ENCODE data around the gene TMPRSS4. TPM values are rescaled to one million over a fixed set of nuclear protein-coding genes. Genes with fewer than 3 reads are reported as not detected.

TMPRSS4 gene
- total RNA-seq, 1 experiment from 2014 or later, result 1.4 TPM

DNA sequence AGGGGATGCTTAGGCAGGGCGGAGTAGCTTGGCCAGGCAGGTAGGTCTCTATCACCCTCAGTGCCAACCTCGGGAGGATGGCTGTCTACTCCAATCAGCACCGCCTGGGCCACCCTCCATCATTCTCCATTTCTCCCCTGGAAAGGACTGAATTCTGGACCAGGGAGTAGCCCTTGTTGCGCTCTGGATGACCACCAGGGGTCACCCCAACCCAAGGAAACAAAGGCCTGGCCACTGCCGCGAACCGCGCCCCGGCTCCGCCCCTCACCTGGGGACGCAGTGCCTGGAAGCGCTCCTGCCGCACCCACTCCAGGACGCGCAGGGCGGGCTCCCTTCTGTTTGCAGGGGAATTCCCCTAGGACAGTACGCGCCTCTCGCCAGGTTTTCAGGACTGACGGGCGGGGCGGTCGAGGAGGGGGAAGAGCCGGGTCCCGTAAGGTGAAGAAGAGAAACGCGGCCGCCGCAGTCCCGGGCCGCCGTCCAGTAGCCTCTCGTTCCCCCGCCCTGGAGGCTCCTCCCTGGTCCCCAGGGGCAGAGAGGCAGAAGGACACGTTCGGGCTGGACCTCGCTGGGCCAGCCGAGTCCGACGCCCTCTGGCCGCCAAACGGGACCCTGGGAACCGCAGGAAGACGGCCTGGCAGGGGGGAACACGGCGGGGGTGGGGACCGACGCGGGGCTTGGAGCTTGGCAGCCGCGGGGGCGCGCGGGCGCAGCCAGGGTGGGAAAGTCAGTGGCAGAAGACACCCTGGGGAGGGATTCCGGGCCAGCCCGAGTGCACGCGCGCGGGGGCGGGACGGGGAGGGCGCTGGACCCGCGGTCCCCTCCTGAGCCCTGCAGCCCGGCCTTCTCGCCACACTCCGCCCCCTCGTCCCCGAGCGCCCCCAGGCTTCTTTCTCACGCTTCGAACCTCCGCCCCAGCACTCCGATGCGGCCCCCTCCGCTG is 68.7 kb downstream of the TMPRSS4 start:
- no peaks in the 10 kb centered on the region for H3K36me3 Mint-ChIP-seq
- no peak overlapping the region for H3K27ac Mint-ChIP-seq
- ChIA-PET POLR2A (no interaction called here), CTCF (interaction anchor here (0.6 to 9.0 kb wide), 9 partner anchors 10 to 150 kb away, joined by 3 to 153 read pairs (median 3); no protein-coding TSS in a partner anchor)
- ATAC-seq, result peak; percentile 80
- peaks cover 58% of the 10 kb centered on the region for H3K27me3 Mint-ChIP-seq (ENCODE audit: low read depth)
- H3K4me1 Mint-ChIP-seq, result peaks cover 33% of the 10 kb centered on the region
- H3K4me3 Mint-ChIP-seq, result peak overlapping the region; percentile 70
- peak; percentile 93 for DNase-seq (ENCODE audit: low spot score)
- no peaks in the 10 kb centered on the region for H3K9me3 Mint-ChIP-seq
- TF ChIP-seq, protein P1, sequence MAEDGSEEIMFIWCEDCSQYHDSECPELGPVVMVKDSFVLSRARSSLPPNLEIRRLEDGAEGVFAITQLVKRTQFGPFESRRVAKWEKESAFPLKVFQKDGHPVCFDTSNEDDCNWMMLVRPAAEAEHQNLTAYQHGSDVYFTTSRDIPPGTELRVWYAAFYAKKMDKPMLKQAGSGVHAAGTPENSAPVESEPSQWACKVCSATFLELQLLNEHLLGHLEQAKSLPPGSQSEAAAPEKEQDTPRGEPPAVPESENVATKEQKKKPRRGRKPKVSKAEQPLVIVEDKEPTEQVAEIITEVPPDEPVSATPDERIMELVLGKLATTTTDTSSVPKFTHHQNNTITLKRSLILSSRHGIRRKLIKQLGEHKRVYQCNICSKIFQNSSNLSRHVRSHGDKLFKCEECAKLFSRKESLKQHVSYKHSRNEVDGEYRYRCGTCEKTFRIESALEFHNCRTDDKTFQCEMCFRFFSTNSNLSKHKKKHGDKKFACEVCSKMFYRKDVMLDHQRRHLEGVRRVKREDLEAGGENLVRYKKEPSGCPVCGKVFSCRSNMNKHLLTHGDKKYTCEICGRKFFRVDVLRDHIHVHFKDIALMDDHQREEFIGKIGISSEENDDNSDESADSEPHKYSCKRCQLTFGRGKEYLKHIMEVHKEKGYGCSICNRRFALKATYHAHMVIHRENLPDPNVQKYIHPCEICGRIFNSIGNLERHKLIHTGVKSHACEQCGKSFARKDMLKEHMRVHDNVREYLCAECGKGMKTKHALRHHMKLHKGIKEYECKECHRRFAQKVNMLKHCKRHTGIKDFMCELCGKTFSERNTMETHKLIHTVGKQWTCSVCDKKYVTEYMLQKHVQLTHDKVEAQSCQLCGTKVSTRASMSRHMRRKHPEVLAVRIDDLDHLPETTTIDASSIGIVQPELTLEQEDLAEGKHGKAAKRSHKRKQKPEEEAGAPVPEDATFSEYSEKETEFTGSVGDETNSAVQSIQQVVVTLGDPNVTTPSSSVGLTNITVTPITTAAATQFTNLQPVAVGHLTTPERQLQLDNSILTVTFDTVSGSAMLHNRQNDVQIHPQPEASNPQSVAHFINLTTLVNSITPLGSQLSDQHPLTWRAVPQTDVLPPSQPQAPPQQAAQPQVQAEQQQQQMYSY (CRISPR knock-in tag; IDR thresholded peaks at IDR 0.05), result 0 out of 2 replicates have a peak, but pooled peaks have one; percentile 11
- TF ChIP-seq, protein P2, sequence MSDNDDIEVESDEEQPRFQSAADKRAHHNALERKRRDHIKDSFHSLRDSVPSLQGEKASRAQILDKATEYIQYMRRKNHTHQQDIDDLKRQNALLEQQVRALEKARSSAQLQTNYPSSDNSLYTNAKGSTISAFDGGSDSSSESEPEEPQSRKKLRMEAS (CRISPR knock-in tag; IDR thresholded peaks at IDR 0.05), result 0 out of 2 replicates have a peak, but pooled peaks have one; percentile 33
- TF ChIP-seq ETV6 (CRISPR knock-in tag; IDR thresholded peaks at IDR 0.05) (peak; percentile 86), FOXP1 (CRISPR knock-in tag; IDR thresholded peaks at IDR 0.05; ENCODE audit: borderline replicate concordance) (0 out of 2 replicates have a peak, but pooled peaks have one; percentile 23), TCF7 (CRISPR knock-in tag; IDR thresholded peaks at IDR 0.05; ENCODE audit: low read depth) (no peak), GABPB1 (CRISPR knock-in tag; IDR thresholded peaks at IDR 0.05) (peak; percentile 28; the same call in 1 of the 2 replicates), ELF4 (CRISPR knock-in tag; IDR thresholded peaks at IDR 0.05; ENCODE audit: low read depth) (no peak), TEAD4 (CRISPR knock-in tag; IDR thresholded peaks at IDR 0.05) (no peak), ZNF671 (CRISPR knock-in tag; IDR thresholded peaks at IDR 0.05) (no peak), ZNF396 (CRISPR knock-in tag; IDR thresholded peaks at IDR 0.05; ENCODE audit: borderline replicate concordance) (no peak), GRHL2 (CRISPR knock-in tag; IDR thresholded peaks at IDR 0.05; ENCODE audit: insufficient replicate concordance, severe bottlenecking) (no peak)
- TF ChIP-seq, protein P3, sequence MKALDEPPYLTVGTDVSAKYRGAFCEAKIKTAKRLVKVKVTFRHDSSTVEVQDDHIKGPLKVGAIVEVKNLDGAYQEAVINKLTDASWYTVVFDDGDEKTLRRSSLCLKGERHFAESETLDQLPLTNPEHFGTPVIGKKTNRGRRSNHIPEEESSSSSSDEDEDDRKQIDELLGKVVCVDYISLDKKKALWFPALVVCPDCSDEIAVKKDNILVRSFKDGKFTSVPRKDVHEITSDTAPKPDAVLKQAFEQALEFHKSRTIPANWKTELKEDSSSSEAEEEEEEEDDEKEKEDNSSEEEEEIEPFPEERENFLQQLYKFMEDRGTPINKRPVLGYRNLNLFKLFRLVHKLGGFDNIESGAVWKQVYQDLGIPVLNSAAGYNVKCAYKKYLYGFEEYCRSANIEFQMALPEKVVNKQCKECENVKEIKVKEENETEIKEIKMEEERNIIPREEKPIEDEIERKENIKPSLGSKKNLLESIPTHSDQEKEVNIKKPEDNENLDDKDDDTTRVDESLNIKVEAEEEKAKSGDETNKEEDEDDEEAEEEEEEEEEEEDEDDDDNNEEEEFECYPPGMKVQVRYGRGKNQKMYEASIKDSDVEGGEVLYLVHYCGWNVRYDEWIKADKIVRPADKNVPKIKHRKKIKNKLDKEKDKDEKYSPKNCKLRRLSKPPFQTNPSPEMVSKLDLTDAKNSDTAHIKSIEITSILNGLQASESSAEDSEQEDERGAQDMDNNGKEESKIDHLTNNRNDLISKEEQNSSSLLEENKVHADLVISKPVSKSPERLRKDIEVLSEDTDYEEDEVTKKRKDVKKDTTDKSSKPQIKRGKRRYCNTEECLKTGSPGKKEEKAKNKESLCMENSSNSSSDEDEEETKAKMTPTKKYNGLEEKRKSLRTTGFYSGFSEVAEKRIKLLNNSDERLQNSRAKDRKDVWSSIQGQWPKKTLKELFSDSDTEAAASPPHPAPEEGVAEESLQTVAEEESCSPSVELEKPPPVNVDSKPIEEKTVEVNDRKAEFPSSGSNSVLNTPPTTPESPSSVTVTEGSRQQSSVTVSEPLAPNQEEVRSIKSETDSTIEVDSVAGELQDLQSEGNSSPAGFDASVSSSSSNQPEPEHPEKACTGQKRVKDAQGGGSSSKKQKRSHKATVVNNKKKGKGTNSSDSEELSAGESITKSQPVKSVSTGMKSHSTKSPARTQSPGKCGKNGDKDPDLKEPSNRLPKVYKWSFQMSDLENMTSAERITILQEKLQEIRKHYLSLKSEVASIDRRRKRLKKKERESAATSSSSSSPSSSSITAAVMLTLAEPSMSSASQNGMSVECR (CRISPR knock-in tag; IDR thresholded peaks at IDR 0.05; ENCODE audit: borderline replicate concordance), result no peak; the same call in 1 of the 2 replicates
- TF ChIP-seq, protein P4, sequence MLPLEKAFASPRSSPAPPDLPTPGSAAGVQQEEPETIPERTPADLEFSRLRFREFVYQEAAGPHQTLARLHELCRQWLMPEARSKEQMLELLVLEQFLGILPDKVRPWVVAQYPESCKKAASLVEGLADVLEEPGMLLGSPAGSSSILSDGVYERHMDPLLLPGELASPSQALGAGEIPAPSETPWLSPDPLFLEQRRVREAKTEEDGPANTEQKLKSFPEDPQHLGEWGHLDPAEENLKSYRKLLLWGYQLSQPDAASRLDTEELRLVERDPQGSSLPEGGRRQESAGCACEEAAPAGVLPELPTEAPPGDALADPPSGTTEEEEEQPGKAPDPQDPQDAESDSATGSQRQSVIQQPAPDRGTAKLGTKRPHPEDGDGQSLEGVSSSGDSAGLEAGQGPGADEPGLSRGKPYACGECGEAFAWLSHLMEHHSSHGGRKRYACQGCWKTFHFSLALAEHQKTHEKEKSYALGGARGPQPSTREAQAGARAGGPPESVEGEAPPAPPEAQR (CRISPR knock-in tag; IDR thresholded peaks at IDR 0.05), result no peak
- TF ChIP-seq, protein P5, sequence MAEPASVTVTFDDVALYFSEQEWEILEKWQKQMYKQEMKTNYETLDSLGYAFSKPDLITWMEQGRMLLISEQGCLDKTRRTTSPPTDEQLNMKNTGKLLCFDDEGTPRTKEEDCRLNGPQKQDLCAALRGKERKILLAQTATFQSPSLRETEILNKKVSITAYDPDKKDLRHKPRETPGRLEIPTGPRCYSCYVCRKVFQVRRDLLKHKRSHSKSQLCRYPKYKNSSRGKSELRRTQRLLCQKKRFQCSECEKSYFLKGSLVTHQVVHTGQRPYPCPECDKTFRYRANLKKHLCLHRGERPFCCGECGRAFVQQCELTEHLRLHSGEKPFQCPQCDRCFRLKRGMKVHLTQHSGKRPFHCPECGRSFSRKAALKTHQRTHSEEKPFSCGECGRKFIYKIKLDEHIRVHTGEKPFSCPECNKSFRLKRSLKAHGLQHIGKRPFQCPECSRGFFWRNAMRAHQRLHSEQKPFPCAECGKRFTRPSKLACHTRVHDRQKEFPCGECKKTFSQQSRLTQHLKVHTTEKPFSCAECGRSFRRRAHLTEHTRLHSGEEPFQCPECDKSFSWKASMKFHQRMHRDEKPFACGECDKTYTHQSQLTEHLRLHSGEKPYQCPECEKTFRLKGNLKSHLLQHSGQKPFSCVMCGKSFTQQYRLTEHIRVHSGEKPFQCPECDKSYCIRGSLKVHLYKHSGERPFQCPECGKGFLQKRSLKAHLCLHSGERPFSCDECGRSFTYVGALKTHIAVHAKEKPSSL (CRISPR knock-in tag; conservative IDR thresholded peaks at IDR 0.05), result no peak
- TF ChIP-seq, protein P6, sequence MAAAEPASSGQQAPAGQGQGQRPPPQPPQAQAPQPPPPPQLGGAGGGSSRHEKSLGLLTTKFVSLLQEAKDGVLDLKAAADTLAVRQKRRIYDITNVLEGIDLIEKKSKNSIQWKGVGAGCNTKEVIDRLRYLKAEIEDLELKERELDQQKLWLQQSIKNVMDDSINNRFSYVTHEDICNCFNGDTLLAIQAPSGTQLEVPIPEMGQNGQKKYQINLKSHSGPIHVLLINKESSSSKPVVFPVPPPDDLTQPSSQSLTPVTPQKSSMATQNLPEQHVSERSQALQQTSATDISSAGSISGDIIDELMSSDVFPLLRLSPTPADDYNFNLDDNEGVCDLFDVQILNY (CRISPR knock-in tag; IDR thresholded peaks at IDR 0.05), result peak; percentile 65
- TF ChIP-seq, protein P7, sequence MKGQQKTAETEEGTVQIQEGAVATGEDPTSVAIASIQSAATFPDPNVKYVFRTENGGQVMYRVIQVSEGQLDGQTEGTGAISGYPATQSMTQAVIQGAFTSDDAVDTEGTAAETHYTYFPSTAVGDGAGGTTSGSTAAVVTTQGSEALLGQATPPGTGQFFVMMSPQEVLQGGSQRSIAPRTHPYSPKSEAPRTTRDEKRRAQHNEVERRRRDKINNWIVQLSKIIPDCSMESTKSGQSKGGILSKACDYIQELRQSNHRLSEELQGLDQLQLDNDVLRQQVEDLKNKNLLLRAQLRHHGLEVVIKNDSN (CRISPR knock-in tag; IDR thresholded peaks at IDR 0.05), result peak; percentile 23; the same call in 1 of the 2 replicates
- TF ChIP-seq, protein P8, sequence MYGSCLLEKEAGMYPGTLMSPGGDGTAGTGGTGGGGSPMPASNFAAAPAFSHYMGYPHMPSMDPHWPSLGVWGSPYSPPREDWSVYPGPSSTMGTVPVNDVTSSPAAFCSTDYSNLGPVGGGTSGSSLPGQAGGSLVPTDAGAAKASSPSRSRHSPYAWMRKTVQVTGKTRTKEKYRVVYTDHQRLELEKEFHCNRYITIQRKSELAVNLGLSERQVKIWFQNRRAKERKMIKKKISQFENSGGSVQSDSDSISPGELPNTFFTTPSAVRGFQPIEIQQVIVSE (CRISPR knock-in tag; IDR thresholded peaks at IDR 0.05; ENCODE audit: borderline replicate concordance), result no peak
- TF ChIP-seq, protein P9, sequence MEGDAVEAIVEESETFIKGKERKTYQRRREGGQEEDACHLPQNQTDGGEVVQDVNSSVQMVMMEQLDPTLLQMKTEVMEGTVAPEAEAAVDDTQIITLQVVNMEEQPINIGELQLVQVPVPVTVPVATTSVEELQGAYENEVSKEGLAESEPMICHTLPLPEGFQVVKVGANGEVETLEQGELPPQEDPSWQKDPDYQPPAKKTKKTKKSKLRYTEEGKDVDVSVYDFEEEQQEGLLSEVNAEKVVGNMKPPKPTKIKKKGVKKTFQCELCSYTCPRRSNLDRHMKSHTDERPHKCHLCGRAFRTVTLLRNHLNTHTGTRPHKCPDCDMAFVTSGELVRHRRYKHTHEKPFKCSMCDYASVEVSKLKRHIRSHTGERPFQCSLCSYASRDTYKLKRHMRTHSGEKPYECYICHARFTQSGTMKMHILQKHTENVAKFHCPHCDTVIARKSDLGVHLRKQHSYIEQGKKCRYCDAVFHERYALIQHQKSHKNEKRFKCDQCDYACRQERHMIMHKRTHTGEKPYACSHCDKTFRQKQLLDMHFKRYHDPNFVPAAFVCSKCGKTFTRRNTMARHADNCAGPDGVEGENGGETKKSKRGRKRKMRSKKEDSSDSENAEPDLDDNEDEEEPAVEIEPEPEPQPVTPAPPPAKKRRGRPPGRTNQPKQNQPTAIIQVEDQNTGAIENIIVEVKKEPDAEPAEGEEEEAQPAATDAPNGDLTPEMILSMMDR (IDR thresholded peaks at IDR 0.05), result peak; percentile 89

Data from WTC11 (cell line).